Measurements from ENCODE around the gene ST8SIA2.

DNA sequence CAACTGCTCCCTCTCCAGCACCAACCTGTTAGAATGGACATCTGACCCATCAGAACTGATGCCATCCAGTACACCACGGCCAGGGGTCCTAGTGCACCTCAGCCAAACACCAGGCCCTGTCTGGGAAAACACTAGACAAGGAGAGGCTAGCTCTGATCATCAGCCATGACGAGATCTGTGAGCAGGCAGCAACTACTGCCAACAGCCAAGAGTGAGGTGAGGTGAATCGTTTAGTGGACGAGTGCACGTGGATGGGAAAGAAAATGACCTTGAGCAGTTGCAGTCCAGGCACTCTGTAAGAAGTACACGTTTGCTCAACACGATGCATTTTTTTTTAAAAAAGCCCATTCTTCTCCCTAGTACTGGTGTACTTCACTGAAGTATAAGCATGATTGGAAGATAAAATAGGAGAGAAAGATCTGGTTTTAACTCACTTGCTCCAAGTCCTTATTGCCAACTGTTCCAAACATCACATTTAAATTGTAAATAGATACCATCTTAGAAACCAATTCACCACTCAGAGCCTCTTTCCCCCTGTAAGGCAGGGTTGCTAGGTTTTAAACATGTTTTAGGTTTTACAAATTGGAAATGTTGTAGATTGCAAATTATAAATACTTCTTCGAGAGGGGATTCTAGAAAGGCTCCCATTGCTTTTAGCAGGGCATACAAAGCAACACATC lies 5.7 kb downstream of the ST8SIA2 start:
- TF ChIP-seq, protein P1, sequence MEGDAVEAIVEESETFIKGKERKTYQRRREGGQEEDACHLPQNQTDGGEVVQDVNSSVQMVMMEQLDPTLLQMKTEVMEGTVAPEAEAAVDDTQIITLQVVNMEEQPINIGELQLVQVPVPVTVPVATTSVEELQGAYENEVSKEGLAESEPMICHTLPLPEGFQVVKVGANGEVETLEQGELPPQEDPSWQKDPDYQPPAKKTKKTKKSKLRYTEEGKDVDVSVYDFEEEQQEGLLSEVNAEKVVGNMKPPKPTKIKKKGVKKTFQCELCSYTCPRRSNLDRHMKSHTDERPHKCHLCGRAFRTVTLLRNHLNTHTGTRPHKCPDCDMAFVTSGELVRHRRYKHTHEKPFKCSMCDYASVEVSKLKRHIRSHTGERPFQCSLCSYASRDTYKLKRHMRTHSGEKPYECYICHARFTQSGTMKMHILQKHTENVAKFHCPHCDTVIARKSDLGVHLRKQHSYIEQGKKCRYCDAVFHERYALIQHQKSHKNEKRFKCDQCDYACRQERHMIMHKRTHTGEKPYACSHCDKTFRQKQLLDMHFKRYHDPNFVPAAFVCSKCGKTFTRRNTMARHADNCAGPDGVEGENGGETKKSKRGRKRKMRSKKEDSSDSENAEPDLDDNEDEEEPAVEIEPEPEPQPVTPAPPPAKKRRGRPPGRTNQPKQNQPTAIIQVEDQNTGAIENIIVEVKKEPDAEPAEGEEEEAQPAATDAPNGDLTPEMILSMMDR (conservative IDR thresholded peaks at IDR 0.05; ENCODE audit: low read length) = no peak
- TF ChIP-seq EZH2phosphoT487 (IDR thresholded peaks at IDR 0.05; ENCODE audit: borderline replicate concordance) = no peak

Data from Loucy (cell line).